H9 (cell line): ENCODE data around the gene OR1A2. TPM values are rescaled to one million over a fixed set of nuclear protein-coding genes. Genes with fewer than 3 reads are reported as not detected.

Source experiments
- DNase-seq: peaks from one replicate; pipeline ENCODE4 v3.0.0-alpha.2; 2017
- H2AFZ ChIP-seq: one replicate; pipeline ENCODE4 v1.6.1; 2013; ENCODE audit warnings: mild to moderate bottlenecking, low read length, control low read depth, moderate library complexity
- H2AK5ac ChIP-seq: 2 replicates; pipeline ENCODE4 v1.6.1; 2013; ENCODE audit warnings: low read length, control low read depth, mixed read lengths; ENCODE audit not compliant: insufficient read length
- H2BK120ac ChIP-seq: one replicate; pipeline ENCODE4 v1.6.1; 2013; ENCODE audit warnings: low read depth, mild to moderate bottlenecking, low read length, control low read depth, inconsistent platforms; ENCODE audit not compliant: poor library complexity, severe bottlenecking
- H2BK12ac ChIP-seq: 2 replicates; pipeline ENCODE4 v1.6.1; 2013; ENCODE audit warnings: low read length, control low read depth, mixed read lengths, low read depth; ENCODE audit not compliant: insufficient read length
- H2BK15ac ChIP-seq: 2 replicates; pipeline ENCODE4 v1.6.1; 2013; ENCODE audit warnings: low read depth, low read length, control low read depth
- H2BK20ac ChIP-seq: one replicate; pipeline ENCODE4 v1.6.1; 2013; ENCODE audit warnings: low read depth, mild to moderate bottlenecking, low read length, control low read depth, inconsistent platforms; ENCODE audit not compliant: poor library complexity, severe bottlenecking
- H2BK5ac ChIP-seq: 2 replicates; pipeline ENCODE4 v1.6.1; 2013; ENCODE audit warnings: low read length, control low read depth, mixed read lengths; ENCODE audit not compliant: insufficient read length
- H3K14ac ChIP-seq: 2 replicates; pipeline ENCODE4 v1.6.1; 2013; ENCODE audit warnings: low read length, control low read depth; ENCODE audit not compliant: insufficient read depth
- H3K18ac ChIP-seq: 2 replicates; pipeline ENCODE4 v1.6.1; 2013; ENCODE audit warnings: low read depth, mild to moderate bottlenecking, mixed read lengths, low read length, control low read depth; ENCODE audit not compliant: insufficient read length
- H3K23ac ChIP-seq: 2 replicates; pipeline ENCODE4 v1.6.1; 2013; ENCODE audit warnings: low read length, control low read depth, mixed read lengths, low read depth; ENCODE audit not compliant: insufficient read length
- H3K23me2 ChIP-seq: 2 replicates; pipeline ENCODE4 v1.6.1; 2013; ENCODE audit warnings: low read depth, mild to moderate bottlenecking, mixed read lengths, low read length, control low read depth; ENCODE audit not compliant: insufficient read length, poor library complexity, severe bottlenecking
- H3K27ac ChIP-seq: 2 replicates; pipeline ENCODE4 v1.5.1; 2013; ENCODE audit warnings: low read length, control low read depth, mixed read lengths, low read depth; ENCODE audit not compliant: insufficient read length
- H3K27me3 ChIP-seq: 2 replicates; pipeline ENCODE4 v1.6.1; 2013; ENCODE audit warnings: low read length, control low read depth, inconsistent platforms; ENCODE audit not compliant: insufficient read depth
- H3K4ac ChIP-seq: 2 replicates; pipeline ENCODE4 v1.6.1; 2013; ENCODE audit warnings: low read depth, mild to moderate bottlenecking, control low read depth, inconsistent platforms, low read length, moderate library complexity
- H3K4me1 ChIP-seq: 2 replicates; pipeline ENCODE4 v1.6.1; 2013; ENCODE audit warnings: low read length, control low read depth, inconsistent platforms; ENCODE audit not compliant: insufficient read depth
- H3K4me2 ChIP-seq: 2 replicates; pipeline ENCODE4 v1.6.1; 2013; ENCODE audit warnings: low read length, control low read depth, mixed read lengths; ENCODE audit not compliant: insufficient read length, insufficient read depth
- H3K56ac ChIP-seq: 2 replicates; pipeline ENCODE4 v1.6.1; 2013; ENCODE audit warnings: low read depth, mild to moderate bottlenecking, mixed read lengths, low read length, control low read depth; ENCODE audit not compliant: insufficient read length
- H3K79me1 ChIP-seq: 2 replicates; pipeline ENCODE4 v1.6.1; 2013; ENCODE audit warnings: low read depth, mild to moderate bottlenecking, moderate library complexity, low read length, control low read depth, inconsistent platforms; ENCODE audit not compliant: insufficient read depth, poor library complexity, severe bottlenecking
- H3K79me2 ChIP-seq: 2 replicates; pipeline ENCODE4 v1.6.1; 2013; ENCODE audit warnings: low read length, control low read depth, inconsistent platforms; ENCODE audit not compliant: insufficient read depth
- H3K9ac ChIP-seq: 2 replicates; pipeline ENCODE4 v1.6.1; 2013; ENCODE audit warnings: low read length, control low read depth, mixed read lengths; ENCODE audit not compliant: insufficient read length; ENCODE audit errors: extremely low read depth
- H3K9me3 ChIP-seq: one replicate; pipeline ENCODE4 v1.6.1; 2013; ENCODE audit warnings: low read depth, low read length, inconsistent platforms; ENCODE audit not compliant: control insufficient read depth
- H3T11ph ChIP-seq: one replicate; pipeline ENCODE4 v1.6.1; 2013; ENCODE audit warnings: mild to moderate bottlenecking, low read length, control low read depth, inconsistent platforms
- H4K20me1 ChIP-seq: one replicate; pipeline ENCODE4 v1.6.1; 2013; ENCODE audit not compliant: control insufficient read depth, insufficient read length, insufficient read depth
- H4K5ac ChIP-seq: 2 replicates; pipeline ENCODE4 v1.6.1; 2013; ENCODE audit warnings: low read depth, mild to moderate bottlenecking, mixed read lengths, low read length, control low read depth; ENCODE audit not compliant: insufficient read length
- H4K8ac ChIP-seq: replicated peaks from 2 replicates; pipeline ENCODE4 v1.6.1; 2013; ENCODE audit warnings: low read length, control low read depth, mixed read lengths, low read depth; ENCODE audit not compliant: insufficient read length
- H4K91ac ChIP-seq: 2 replicates; pipeline ENCODE4 v1.6.1; 2013; ENCODE audit warnings: low read depth, mild to moderate bottlenecking, moderate library complexity, mixed read lengths, low read length, control low read depth; ENCODE audit not compliant: insufficient read length
- H3K27ac Mint-ChIP-seq, 3 experiments: 2 replicates in 2 of 3; 3 replicates in 1 of 3; pipeline ENCODE4 v1.8.0; 2020 to 2021; ENCODE audit warnings: mixed read lengths in 3 of 3, mild to moderate bottlenecking in 1 of 3, moderate library complexity in 1 of 3
- H3K27me3 Mint-ChIP-seq: 2 replicates; pipeline ENCODE4 v1.8.0; 2021; ENCODE audit warnings: low read depth, mild to moderate bottlenecking, moderate library complexity, mixed read lengths
- H3K36me3 Mint-ChIP-seq, 3 experiments: 2 replicates in 2 of 3; 3 replicates in 1 of 3; pipeline ENCODE4 v1.8.0; 2020 to 2021; ENCODE audit warnings: low read depth in 3 of 3, mixed read lengths in 3 of 3; ENCODE audit not compliant: insufficient read depth in 1 of 3
- H3K4me1 Mint-ChIP-seq, 2 experiments: 2 replicates each; pipeline ENCODE4 v1.8.0; 2020; ENCODE audit warnings: mixed read lengths in 2 of 2
- H3K4me3 Mint-ChIP-seq, 2 experiments: 2 replicates in 1 of 2; 3 replicates in 1 of 2; pipeline ENCODE4 v1.8.0; 2020 to 2021; ENCODE audit warnings: mild to moderate bottlenecking in 2 of 2, mixed read lengths in 2 of 2, moderate library complexity in 1 of 2
- H3K9me3 Mint-ChIP-seq, 2 experiments: 2 replicates in 1 of 2; 3 replicates in 1 of 2; pipeline ENCODE4 v1.8.0; 2020; ENCODE audit warnings: mild to moderate bottlenecking in 2 of 2, mixed read lengths in 2 of 2, moderate library complexity in 1 of 2
- CTCF ChIP-seq: fragments of 200-600 bp; sonication (generic); conservative IDR thresholded peaks from 3 replicates; pipeline ENCODE4 v1.8.0; 2021; ENCODE audit warnings: antibody characterized with exemption, mild to moderate bottlenecking
- WGBS: extraction: QIAGEN DNeasy Blood & Tissue Kit; methylation state at CpG from one replicate; pipeline ENCODE4 v1.1.7; 2013; ENCODE audit warnings: missing lambda C conversion rate, low lambda C conversion rate, mixed read lengths; ENCODE audit not compliant: insufficient read length; ENCODE audit errors: extremely low coverage; 5-methylcytosine and 5-hydroxymethylcytosine counted together
- total RNA-seq: library from RNA; stranded (reverse); gene quantifications from 2 replicates; pipeline ENCODE4 v1.2.1, GENCODE V29; 2021

Gene OR1A2
- total RNA-seq, 1 experiment from 2014 or later = not detected

DNA sequence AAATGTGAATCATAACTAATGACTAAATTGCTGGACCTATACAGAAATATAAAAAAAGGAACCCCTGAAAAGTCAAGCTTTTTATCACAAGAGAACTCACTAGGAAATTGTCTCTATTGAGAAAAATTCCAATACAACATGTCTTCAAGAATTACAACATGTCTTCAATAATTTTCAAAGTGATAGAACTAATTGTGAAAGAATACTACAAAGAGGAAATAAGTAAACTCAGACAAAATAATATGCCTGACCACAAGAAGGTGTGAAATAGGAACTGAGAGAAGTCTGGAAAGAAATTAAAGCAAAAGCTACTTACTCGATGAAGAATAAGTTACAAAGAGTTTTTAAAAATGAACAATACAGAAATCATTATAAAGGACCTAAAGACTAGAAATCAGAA is 40.1 kb upstream of the OR1A2 start:
- H3K9me3 ChIP-seq = peaks cover 47% of the 10 kb centered on the region
- H3T11ph ChIP-seq = no peak overlapping the region
- no peak overlapping the region for H3K4me3 Mint-ChIP-seq
- H4K91ac ChIP-seq = no peak overlapping the region
- no peaks in the 10 kb centered on the region for H3K4me1 ChIP-seq
- peaks cover 67 to 89% of the 10 kb centered on the region in 2 experiments for H3K9me3 Mint-ChIP-seq
- H3K27me3 ChIP-seq = peaks cover 2% of the 10 kb centered on the region; the same call in 1 of the 2 replicates
- H4K20me1 ChIP-seq = no peaks in the 10 kb centered on the region
- no peak overlapping the region for H4K5ac ChIP-seq
- peaks cover 4% of the 10 kb centered on the region; the same call in 1 of the 2 replicates for H3K27me3 Mint-ChIP-seq
- H2BK5ac ChIP-seq = no peak overlapping the region
- H3K23ac ChIP-seq = no peak overlapping the region
- H2AFZ ChIP-seq = no peak overlapping the region
- no peak overlapping the region for H3K27ac Mint-ChIP-seq
- no peaks in the 10 kb centered on the region for H3K4me1 Mint-ChIP-seq
- no peak for DNase-seq
- no peaks in the 10 kb centered on the region for H3K23me2 ChIP-seq
- no peaks in the 10 kb centered on the region for H3K79me2 ChIP-seq
- H2BK12ac ChIP-seq = no peak overlapping the region
- no peak overlapping the region for H2AK5ac ChIP-seq
- no peak overlapping the region for H4K8ac ChIP-seq
- H3K56ac ChIP-seq = no peak overlapping the region
- H3K36me3 Mint-ChIP-seq = peaks cover 5 to 17% (median 14%) of the 10 kb centered on the region in 3 experiments; a peak in 6 of 7 replicates
- TF ChIP-seq CTCF = no peak
- no peak overlapping the region for H2BK120ac ChIP-seq
- H3K18ac ChIP-seq = no peak overlapping the region
- no peak overlapping the region for H3K14ac ChIP-seq
- no peak overlapping the region for H3K4ac ChIP-seq
- no peaks in the 10 kb centered on the region for H3K79me1 ChIP-seq
- no peak overlapping the region for H3K27ac ChIP-seq
- H2BK20ac ChIP-seq = no peak overlapping the region
- no peak overlapping the region for H3K9ac ChIP-seq
- no CpG with 5 or more reads among the region's 1 CpG for WGBS
- H3K4me2 ChIP-seq = no peak overlapping the region
- no peak overlapping the region for H2BK15ac ChIP-seq
